Kidney capillary endothelial cell (primary cell): ENCODE results near the gene RBM15B.
"Not testable (repeated sequence)": the region's sequence is repeated elsewhere in the genome, so short reads cannot be mapped to it uniquely, and the experiment has no call there.

Experiments used
- DNase-seq: peaks from one replicate; pipeline ENCODE4 v3.0.0-alpha.2; 2018; ENCODE audit warnings: low spot score

RBM15B gene

GRCh38 chr3:51391075-51391565 is at the start of gene RBM15B:
TSS of gene RBM15B (plus strand) at chr3:51391285. CDS start at chr3:51391400, 115 bp downstream.
- peak; percentile 93 for DNase-seq

- DNase-seq, result no peak
These were observed 47.0 kb upstream of the RBM15B start for GRCh38 chr3:51343918-51344687.

- DNase-seq, result no peak
These were observed 40.3 kb upstream of the RBM15B start for GRCh38 chr3:51350751-51351150.

- no peak for DNase-seq
These were observed 38.0 kb upstream of the RBM15B start for GRCh38 chr3:51353131-51353530.

GRCh38 chr3:51353691-51354090 is 37.4 kb upstream of the RBM15B start:
- DNase-seq, result peak; percentile 23

- no peak for DNase-seq
These were observed 36.9 kb upstream of the RBM15B start for GRCh38 chr3:51354172-51354571.

- DNase-seq, result no peak
These were observed 36.1 kb upstream of the RBM15B start for GRCh38 chr3:51354731-51355615.

GRCh38 chr3:51355891-51356578 is 35.0 kb upstream of the RBM15B start:
- no peak for DNase-seq

GRCh38 chr3:51357856-51358255 is 33.2 kb upstream of the RBM15B start:
- no peak for DNase-seq

GRCh38 chr3:51358981-51359380 is 32.1 kb upstream of the RBM15B start:
- DNase-seq, result no peak

GRCh38 chr3:51360806-51361205 is 30.3 kb upstream of the RBM15B start:
- no peak for DNase-seq

- DNase-seq, result no peak
These were observed 29.3 kb upstream of the RBM15B start for GRCh38 chr3:51361746-51362145.

GRCh38 chr3:51362476-51362875 is 28.6 kb upstream of the RBM15B start:
- DNase-seq, result no peak

- not testable (repeated sequence) for DNase-seq
These were observed 22.8 kb upstream of the RBM15B start for GRCh38 chr3:51368276-51368675.

GRCh38 chr3:51371943-51372557 is 19.0 kb upstream of the RBM15B start:
- DNase-seq, result peak; percentile 68

GRCh38 chr3:51373658-51374421 is 17.2 kb upstream of the RBM15B start:
- no peak for DNase-seq

- no peak for DNase-seq
These were observed 16.6 kb upstream of the RBM15B start for GRCh38 chr3:51374456-51374855.

GRCh38 chr3:51375136-51375535 is 15.9 kb upstream of the RBM15B start:
- no peak for DNase-seq

GRCh38 chr3:51375571-51375970 is 15.5 kb upstream of the RBM15B start:
- no peak for DNase-seq

GRCh38 chr3:51378065-51378464 is 13.0 kb upstream of the RBM15B start:
- DNase-seq, result no peak

GRCh38 chr3:51378726-51379125 is 12.4 kb upstream of the RBM15B start:
- no peak for DNase-seq
